Retinal pigment epithelial cell (primary cell): Measurements from ENCODE around the gene ARHGDIB.

Source experiments
- DNase-seq: peaks from one replicate; pipeline ENCODE4 v3.0.0-alpha.2; 2010; ENCODE audit warnings: low read depth
- H3K4me3 ChIP-seq: 2 replicates; pipeline ENCODE4 v1.5.1; 2011; ENCODE audit warnings: mild to moderate bottlenecking, low read length, control low read depth, moderate library complexity
- TF ChIP-seq, protein P1 (sequence below): conservative IDR thresholded peaks from 2 replicates; pipeline ENCODE4 v1.5.1; 2011; ENCODE audit warnings: low read depth, low read length, control low read depth, inconsistent platforms

Gene ARHGDIB

DNA sequence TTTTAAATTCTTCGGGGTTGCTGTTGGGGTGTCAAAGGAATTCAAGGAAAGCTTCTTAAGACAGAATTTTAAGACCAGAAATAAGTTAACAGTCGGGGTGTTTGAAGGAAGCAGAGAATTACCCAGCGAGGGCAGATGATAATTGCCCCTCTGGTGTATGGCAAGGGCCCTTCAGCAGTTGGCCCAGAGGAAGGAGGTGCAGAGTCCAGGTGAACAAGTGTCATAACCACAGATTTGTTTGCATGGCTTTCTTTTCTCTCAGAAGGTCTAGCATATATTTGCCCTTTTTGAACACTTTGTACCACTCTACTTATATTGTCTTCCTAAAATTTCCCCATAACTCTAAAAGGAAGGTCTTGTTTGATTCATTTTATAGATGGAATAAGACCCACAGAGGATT, 13.2 kb upstream of the ARHGDIB start:
- no peak for DNase-seq
- TF ChIP-seq, protein P1, sequence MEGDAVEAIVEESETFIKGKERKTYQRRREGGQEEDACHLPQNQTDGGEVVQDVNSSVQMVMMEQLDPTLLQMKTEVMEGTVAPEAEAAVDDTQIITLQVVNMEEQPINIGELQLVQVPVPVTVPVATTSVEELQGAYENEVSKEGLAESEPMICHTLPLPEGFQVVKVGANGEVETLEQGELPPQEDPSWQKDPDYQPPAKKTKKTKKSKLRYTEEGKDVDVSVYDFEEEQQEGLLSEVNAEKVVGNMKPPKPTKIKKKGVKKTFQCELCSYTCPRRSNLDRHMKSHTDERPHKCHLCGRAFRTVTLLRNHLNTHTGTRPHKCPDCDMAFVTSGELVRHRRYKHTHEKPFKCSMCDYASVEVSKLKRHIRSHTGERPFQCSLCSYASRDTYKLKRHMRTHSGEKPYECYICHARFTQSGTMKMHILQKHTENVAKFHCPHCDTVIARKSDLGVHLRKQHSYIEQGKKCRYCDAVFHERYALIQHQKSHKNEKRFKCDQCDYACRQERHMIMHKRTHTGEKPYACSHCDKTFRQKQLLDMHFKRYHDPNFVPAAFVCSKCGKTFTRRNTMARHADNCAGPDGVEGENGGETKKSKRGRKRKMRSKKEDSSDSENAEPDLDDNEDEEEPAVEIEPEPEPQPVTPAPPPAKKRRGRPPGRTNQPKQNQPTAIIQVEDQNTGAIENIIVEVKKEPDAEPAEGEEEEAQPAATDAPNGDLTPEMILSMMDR: no peak
- no peak overlapping the region for H3K4me3 ChIP-seq

DNA sequence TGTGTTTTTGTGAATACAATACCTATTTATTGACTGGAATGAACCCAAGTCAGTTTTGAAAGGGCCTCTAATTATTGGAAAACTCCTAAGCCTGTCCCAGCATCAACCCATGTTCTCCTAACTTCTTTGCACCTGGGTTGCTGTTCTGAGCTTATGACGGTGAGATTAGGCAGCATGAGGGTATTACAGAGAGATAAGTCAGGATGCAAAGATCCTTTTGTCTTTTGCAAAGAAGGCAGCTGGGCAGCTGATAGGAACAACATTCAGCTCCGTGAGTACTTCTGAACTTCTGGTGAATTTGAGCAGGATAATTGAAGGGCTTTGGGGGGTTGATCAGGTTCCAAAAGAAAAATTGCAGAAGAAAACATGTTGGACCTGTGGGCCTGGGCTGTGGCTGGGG, 11.4 kb upstream of the ARHGDIB start, which contains the start of gene PDE6H:
PDE6H (plus strand) TSS at position 227 of the 400 bp plus-strand sequence. CDS start 4,971 bp downstream, outside the sequence.
- TF ChIP-seq, protein P1: no peak
- no peak for DNase-seq
- H3K4me3 ChIP-seq: no peak within 1 kb of the TSS

DNA sequence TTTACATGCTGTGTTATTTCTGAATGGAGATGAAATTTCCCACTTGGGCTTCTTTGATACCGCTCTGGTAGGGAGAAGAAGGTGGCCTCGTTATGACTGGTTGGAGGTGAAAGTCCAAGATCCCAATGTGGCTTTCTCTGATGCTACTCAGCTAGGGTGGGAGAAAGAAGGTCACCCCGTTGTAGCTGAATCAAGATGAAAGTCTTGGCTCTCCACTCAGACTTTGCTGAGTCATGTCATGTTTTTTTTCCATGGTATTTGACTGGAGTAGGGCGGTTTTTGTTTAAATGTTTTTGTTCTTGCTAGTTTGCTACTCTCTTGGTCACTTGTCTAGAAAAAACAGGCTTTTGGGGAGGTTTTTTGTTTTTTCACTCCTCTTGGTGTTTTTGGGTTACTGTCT, 9.1 kb upstream of the ARHGDIB start:
- DNase-seq: no peak
- H3K4me3 ChIP-seq: no peak overlapping the region
- TF ChIP-seq, protein P1: no peak

DNA sequence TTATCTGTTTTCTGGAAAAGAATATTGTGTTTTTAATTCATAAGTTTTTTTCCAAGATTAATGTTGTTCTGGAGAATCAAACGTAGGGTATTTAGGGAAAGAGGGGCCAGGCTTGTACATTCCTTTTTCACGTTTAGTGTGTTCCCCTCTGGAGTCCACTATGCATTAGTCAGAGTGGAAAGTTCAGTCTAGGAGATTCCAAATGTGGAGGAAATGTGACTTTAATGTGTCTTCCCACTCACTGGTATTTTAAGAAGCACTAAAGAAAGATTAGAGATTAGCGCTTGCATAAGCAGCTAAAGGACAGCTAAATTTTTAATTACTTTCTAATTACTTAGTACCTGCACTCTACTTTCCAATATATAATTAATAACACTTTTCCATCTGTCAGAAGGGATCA, 7.1 kb upstream of the ARHGDIB start:
- no peak for DNase-seq
- TF ChIP-seq, protein P1: no peak
- no peak overlapping the region for H3K4me3 ChIP-seq

DNA sequence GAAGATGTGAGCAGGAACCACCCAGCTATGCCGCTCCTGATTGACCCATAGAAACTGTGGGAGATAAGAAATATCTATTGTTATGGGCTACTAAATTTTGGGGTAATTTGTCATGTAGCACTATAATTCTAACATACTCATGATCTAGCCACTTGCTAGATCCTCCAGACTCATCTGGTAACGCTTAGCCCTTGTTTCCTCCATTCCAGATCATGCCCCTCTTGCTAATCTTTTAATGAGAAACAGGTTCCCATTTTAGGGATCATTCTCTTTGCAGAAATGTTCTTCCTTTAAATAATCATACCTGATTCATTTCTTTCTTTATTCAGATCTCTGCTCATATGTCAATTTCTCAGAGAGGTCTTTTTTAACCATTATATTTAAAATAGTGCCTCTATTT, 3.8 kb upstream of the ARHGDIB start:
- H3K4me3 ChIP-seq: no peak overlapping the region
- DNase-seq: no peak
- TF ChIP-seq, protein P1: no peak

DNA sequence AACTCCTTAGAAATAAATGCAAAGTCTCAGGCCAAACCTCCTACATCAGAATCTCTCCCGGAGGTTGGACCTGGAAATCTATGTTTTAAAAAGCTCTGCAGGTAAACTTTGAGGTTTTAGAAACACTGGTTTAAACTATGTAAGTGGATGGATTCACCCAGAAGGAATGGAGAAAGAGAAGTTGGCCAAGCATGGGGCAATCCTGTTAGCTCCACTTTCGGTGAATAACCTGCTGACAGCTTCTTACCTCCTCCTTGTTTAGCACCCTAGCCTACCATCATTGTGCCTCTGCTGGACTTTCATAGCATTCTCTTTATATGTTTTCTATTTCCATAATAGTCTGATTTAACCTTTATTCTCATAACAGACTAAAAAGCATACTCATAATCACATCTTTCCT, 3.0 kb upstream of the ARHGDIB start:
- DNase-seq: no peak
- TF ChIP-seq, protein P1: no peak

DNA sequence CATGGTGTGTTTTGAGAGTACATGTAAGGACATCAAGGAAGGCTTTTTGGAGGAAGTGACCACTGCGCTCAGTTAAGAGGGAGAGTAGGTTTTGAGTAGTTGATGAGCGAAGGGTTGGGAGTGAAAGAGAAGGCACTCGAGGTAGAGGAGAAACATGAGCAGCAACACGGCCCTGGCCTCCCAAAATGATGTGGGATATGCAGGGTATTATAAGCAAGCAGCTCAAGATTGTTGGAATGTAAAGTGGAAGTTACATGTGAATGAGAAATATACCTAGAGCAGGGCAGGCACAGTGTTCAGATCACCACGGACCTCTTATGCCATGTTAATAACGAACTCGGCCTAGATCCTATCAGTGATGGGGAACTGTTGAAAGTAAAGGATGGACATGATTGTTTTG, 2.1 kb upstream of the ARHGDIB start:
- DNase-seq: no peak
- TF ChIP-seq, protein P1: no peak
- H3K4me3 ChIP-seq: no peak overlapping the region

More for the DNA sequence above, 3.0 kb upstream of the ARHGDIB start:
- no peak overlapping the region for H3K4me3 ChIP-seq
